ENCODE results near the gene NUDT4. TPM values are rescaled to one million over a fixed set of nuclear protein-coding genes. Genes with fewer than 3 reads are reported as not detected.
A peak's percentile ranks its signal among the peaks of the same experiment; 100 is the strongest.

The NUDT4 gene
- total and polyA plus RNA-seq, 9 of the 15 experiments (the other 6 are each of a cell fraction or from before 2014, with no cell fraction given) = 38.1 to 164 (median 99.2) TPM

DNA sequence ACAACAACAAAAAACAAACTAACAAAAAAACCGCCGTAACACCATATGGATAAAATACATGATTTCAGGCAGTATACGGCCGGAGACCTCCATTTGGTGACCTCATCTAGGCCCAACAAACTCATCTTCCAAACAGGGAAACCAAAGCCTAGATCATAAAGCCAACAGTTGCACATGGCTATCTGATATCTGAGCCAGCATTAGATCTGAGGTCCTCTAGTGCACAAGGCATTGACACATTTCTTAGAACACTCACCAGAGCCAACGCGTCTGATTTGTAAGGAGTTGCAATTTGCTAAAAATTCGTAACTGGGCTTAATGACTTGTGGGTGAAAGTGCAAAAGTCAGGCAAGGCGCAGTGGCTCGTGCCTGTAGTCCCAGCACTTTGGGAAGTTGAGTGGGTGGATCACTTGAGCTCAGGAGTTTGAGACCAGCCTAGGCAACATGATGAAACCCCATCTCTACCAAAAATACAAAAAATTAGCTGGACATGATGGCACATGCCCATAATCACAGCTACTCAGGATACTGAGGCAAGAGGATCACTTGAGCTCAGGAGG is 42.0 kb upstream of the NUDT4 start (continued):
- TF ChIP-seq MTA1 (IDR thresholded peaks at IDR 0.05; ENCODE audit: borderline replicate concordance) (no peak), CEBPG (CRISPR knock-in tag; IDR thresholded peaks at IDR 0.05) (no peak), CEBPG (tag; conservative IDR thresholded peaks at IDR 0.05 in 1 of 2, IDR thresholded peaks at IDR 0.05 in 1 of 2) (peak in 1 of 2 experiments; percentile 56; a peak in 1 of 4 replicates), DACH1 (IDR thresholded peaks at IDR 0.05; ENCODE audit: partially characterized antibody) (no peak), ATF7 (IDR thresholded peaks at IDR 0.05) (peak; percentile 29; the same call in 1 of the 2 replicates), NR2C1 (IDR thresholded peaks at IDR 0.05) (no peak), NR2C1 (tag; IDR thresholded peaks at IDR 0.05) (peak; percentile 76), RAD51 (IDR thresholded peaks at IDR 0.05; ENCODE audit: borderline replicate concordance, low read depth) (no peak)
- TF ChIP-seq, protein P1, sequence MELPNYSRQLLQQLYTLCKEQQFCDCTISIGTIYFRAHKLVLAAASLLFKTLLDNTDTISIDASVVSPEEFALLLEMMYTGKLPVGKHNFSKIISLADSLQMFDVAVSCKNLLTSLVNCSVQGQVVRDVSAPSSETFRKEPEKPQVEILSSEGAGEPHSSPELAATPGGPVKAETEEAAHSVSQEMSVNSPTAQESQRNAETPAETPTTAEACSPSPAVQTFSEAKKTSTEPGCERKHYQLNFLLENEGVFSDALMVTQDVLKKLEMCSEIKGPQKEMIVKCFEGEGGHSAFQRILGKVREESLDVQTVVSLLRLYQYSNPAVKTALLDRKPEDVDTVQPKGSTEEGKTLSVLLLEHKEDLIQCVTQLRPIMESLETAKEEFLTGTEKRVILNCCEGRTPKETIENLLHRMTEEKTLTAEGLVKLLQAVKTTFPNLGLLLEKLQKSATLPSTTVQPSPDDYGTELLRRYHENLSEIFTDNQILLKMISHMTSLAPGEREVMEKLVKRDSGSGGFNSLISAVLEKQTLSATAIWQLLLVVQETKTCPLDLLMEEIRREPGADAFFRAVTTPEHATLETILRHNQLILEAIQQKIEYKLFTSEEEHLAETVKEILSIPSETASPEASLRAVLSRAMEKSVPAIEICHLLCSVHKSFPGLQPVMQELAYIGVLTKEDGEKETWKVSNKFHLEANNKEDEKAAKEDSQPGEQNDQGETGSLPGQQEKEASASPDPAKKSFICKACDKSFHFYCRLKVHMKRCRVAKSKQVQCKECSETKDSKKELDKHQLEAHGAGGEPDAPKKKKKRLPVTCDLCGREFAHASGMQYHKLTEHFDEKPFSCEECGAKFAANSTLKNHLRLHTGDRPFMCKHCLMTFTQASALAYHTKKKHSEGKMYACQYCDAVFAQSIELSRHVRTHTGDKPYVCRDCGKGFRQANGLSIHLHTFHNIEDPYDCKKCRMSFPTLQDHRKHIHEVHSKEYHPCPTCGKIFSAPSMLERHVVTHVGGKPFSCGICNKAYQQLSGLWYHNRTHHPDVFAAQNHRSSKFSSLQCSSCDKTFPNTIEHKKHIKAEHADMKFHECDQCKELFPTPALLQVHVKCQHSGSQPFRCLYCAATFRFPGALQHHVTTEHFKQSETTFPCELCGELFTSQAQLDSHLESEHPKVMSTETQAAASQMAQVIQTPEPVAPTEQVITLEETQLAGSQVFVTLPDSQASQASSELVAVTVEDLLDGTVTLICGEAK (IDR thresholded peaks at IDR 0.05) = no peak
- TF ChIP-seq, protein P1 (CRISPR knock-in tag; IDR thresholded peaks at IDR 0.05) = no peak
- TF ChIP-seq, protein P2, sequence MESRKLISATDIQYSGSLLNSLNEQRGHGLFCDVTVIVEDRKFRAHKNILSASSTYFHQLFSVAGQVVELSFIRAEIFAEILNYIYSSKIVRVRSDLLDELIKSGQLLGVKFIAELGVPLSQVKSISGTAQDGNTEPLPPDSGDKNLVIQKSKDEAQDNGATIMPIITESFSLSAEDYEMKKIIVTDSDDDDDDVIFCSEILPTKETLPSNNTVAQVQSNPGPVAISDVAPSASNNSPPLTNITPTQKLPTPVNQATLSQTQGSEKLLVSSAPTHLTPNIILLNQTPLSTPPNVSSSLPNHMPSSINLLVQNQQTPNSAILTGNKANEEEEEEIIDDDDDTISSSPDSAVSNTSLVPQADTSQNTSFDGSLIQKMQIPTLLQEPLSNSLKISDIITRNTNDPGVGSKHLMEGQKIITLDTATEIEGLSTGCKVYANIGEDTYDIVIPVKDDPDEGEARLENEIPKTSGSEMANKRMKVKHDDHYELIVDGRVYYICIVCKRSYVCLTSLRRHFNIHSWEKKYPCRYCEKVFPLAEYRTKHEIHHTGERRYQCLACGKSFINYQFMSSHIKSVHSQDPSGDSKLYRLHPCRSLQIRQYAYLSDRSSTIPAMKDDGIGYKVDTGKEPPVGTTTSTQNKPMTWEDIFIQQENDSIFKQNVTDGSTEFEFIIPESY (CRISPR knock-in tag; IDR thresholded peaks at IDR 0.05) = peak; percentile 44; the same call in 1 of the 2 replicates
- TF ChIP-seq, protein P3, sequence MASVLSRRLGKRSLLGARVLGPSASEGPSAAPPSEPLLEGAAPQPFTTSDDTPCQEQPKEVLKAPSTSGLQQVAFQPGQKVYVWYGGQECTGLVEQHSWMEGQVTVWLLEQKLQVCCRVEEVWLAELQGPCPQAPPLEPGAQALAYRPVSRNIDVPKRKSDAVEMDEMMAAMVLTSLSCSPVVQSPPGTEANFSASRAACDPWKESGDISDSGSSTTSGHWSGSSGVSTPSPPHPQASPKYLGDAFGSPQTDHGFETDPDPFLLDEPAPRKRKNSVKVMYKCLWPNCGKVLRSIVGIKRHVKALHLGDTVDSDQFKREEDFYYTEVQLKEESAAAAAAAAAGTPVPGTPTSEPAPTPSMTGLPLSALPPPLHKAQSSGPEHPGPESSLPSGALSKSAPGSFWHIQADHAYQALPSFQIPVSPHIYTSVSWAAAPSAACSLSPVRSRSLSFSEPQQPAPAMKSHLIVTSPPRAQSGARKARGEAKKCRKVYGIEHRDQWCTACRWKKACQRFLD (CRISPR knock-in tag; IDR thresholded peaks at IDR 0.05) = 0 out of 2 replicates have a peak, but pooled peaks have one; percentile 30
- TF ChIP-seq, protein P4, sequence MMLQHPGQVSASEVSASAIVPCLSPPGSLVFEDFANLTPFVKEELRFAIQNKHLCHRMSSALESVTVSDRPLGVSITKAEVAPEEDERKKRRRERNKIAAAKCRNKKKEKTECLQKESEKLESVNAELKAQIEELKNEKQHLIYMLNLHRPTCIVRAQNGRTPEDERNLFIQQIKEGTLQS (IDR thresholded peaks at IDR 0.05) = peak; percentile 54
- TF ChIP-seq, protein P4 (CRISPR knock-in tag; conservative IDR thresholded peaks at IDR 0.05) = no peak
